K562 (cell line): ENCODE results near the gene CEP295NL. TPM values are rescaled to one million over a fixed set of nuclear protein-coding genes. Genes with fewer than 3 reads are reported as not detected.

Source experiments
- BHLHE40 ChIP-seq: IDR thresholded peaks from 2 replicates; pipeline ENCODE4 v1.6.1; 2011; ENCODE audit warnings: low read length, improper control_type of control experiment
- ELF1 ChIP-seq: fragments of 200-800 bp; sonication (Bioruptor generic); IDR thresholded peaks from 2 replicates; pipeline ENCODE4 v1.6.1; 2016; ENCODE audit warnings: missing genetic modification characterization, missing compliant biosample characterization
- GATAD2A ChIP-seq: fragments of 450-650 bp; IDR thresholded peaks from 2 replicates; pipeline ENCODE4 v1.6.1; 2017
- JUNB ChIP-seq: fragments of 450-650 bp; formaldehyde crosslinking; conservative IDR thresholded peaks from 2 replicates; pipeline ENCODE4 v1.4.0; 2020; ENCODE audit warnings: mild to moderate bottlenecking
- KLF6 ChIP-seq: fragments of 250-450 bp; sonication (Bioruptor Pico); IDR thresholded peaks from 2 replicates; pipeline ENCODE4 v1.4.0; 2020; ENCODE audit warnings: mild to moderate bottlenecking, moderate library complexity, borderline replicate concordance
- LARP7 ChIP-seq: fragments of 450-650 bp; IDR thresholded peaks from 2 replicates; pipeline ENCODE4 v1.6.1; 2016
- MED1 ChIP-seq: sonication (generic); formaldehyde crosslinking; IDR thresholded peaks from 2 replicates; pipeline ENCODE4 v1.8.1; 2023; ENCODE audit warnings: missing genetic modification reagents, borderline replicate concordance
- MXI1 ChIP-seq: IDR thresholded peaks from 2 replicates; pipeline ENCODE4 v1.6.1; 2011; ENCODE audit warnings: low read depth, mild to moderate bottlenecking, improper control_type of control experiment, low read length
- NR4A1 ChIP-seq, 2 experiments: fragments of 250-450 bp in 1 of 2; fragments of 450-650 bp in 1 of 2; sonication (Bioruptor Pico) in 1 of 2; IDR thresholded peaks; 2 replicates each; pipeline versions ENCODE4 v1.4.0 to v1.6.1; 2016 to 2020; ENCODE audit warnings: mild to moderate bottlenecking in 2 of 2, missing compliant biosample characterization in 1 of 2, missing genetic modification characterization in 1 of 2, moderate library complexity in 1 of 2
- PHB ChIP-seq: fragments of 250-450 bp; sonication (Bioruptor Pico); IDR thresholded peaks from 2 replicates; pipeline ENCODE4 v1.5.0; 2021
- POLR3A ChIP-seq: IDR thresholded peaks from 2 replicates; pipeline ENCODE4 v1.6.1; 2011; ENCODE audit warnings: borderline replicate concordance, mild to moderate bottlenecking, moderate library complexity; ENCODE audit not compliant: insufficient read length, insufficient read depth; ENCODE audit errors: extremely low read depth
- RBM17 ChIP-seq: fragments of 200-400 bp; formaldehyde crosslinking; IDR thresholded peaks from 2 replicates; pipeline ENCODE4 v1.6.1; 2017; ENCODE audit warnings: low read depth, mild to moderate bottlenecking, low read length, borderline replicate concordance
- SMAD1 ChIP-seq: fragments of 150-350 bp; IDR thresholded peaks from 2 replicates; pipeline ENCODE4 v1.6.1; 2014; ENCODE audit warnings: low read length, low read depth; ENCODE audit not compliant: partially characterized antibody
- SRSF1 ChIP-seq: fragments of 200-400 bp; formaldehyde crosslinking; IDR thresholded peaks from 2 replicates; pipeline ENCODE4 v1.6.1; 2017; ENCODE audit warnings: mild to moderate bottlenecking, low read depth, low read length, moderate library complexity
- SRSF7 ChIP-seq: fragments of 200-400 bp; formaldehyde crosslinking; optimal IDR thresholded peaks from 2 replicates; pipeline ENCODE3; 2017; ENCODE audit warnings: mild to moderate bottlenecking, low read depth, low read length
- ZNF133 ChIP-seq: fragments of 250-450 bp; sonication (Bioruptor Pico); IDR thresholded peaks from 2 replicates; pipeline ENCODE4 v1.4.0; 2020; ENCODE audit warnings: mild to moderate bottlenecking
- ZNF184 ChIP-seq: sonication (generic); formaldehyde crosslinking; IDR thresholded peaks from 2 replicates; pipeline ENCODE4 v1.5.0; 2020; ENCODE audit warnings: missing genetic modification reagents
- ZNF507 ChIP-seq: conservative IDR thresholded peaks from 2 replicates; pipeline ENCODE4 v1.6.1; 2017; ENCODE audit warnings: missing genetic modification characterization, missing compliant biosample characterization
- ZNF77 ChIP-seq: fragments of 250-450 bp; sonication (Bioruptor Pico); IDR thresholded peaks from 2 replicates; pipeline ENCODE4 v1.5.0; 2020
- ZNF780A ChIP-seq: fragments of 250-450 bp; sonication (Bioruptor Pico); IDR thresholded peaks from 2 replicates; pipeline ENCODE4 v1.5.0; 2021; ENCODE audit warnings: mild to moderate bottlenecking
- polyA plus RNA-seq, 8 experiments: library from polyadenylated mRNA; depleted of rRNA in 4 of 8; stranded (reverse) in 5 of 8; unstranded in 3 of 8; fragments of >200 nt; fragmentation: Nextera tagmentation in 2 of 8; fragmentation: Illumina TruSeq in 1 of 8; extraction: Ambion mirVana in 2 of 8; extraction: Trizol in 1 of 8; gene quantifications; 2 replicates each; pipeline versions ENCODE4 v1.2.1 to v1.2.3, GENCODE V29; 2011 to 2014; ENCODE audit warnings: inconsistent platforms in 1 of 8, missing spikeins in 1 of 8
- total RNA-seq, 7 experiments: library from RNA; depleted of rRNA in 6 of 7; stranded (reverse); fragments of >200 nt in 6 of 7; fragmentation: Illumina TruSeq in 2 of 7; extraction: Trizol in 2 of 7; gene quantifications; 2 replicates each; pipeline versions ENCODE4 v1.2.1 to v1.2.3, GENCODE V29; 2011 to 2021; ENCODE audit warnings: low replicate concordance in 1 of 7
- TF ChIP-seq, protein P1 (sequence below): fragments of 450-650 bp; IDR thresholded peaks from 2 replicates; pipeline ENCODE4 v1.6.1; 2016; ENCODE audit warnings: low read depth, mild to moderate bottlenecking, moderate library complexity
- TF ChIP-seq, protein P2 (sequence below): fragments of 250-450 bp; sonication (Bioruptor Pico); IDR thresholded peaks from 2 replicates; pipeline ENCODE4 v1.4.0; 2020
- TF ChIP-seq, protein P3 (sequence below), 2 experiments: fragments of 450-650 bp in 1 of 2; sonication (generic) in 1 of 2; formaldehyde crosslinking; conservative IDR thresholded peaks; 2 replicates each; pipeline versions ENCODE4 v1.4.0 to v1.8.1; 2020 to 2022; ENCODE audit warnings: mild to moderate bottlenecking in 1 of 2, missing genetic modification reagents in 1 of 2
- TF ChIP-seq, protein P4 (sequence below): fragments of 450-650 bp; IDR thresholded peaks from 2 replicates; pipeline ENCODE4 v1.6.1; 2018; ENCODE audit warnings: mild to moderate bottlenecking, low read depth; ENCODE audit not compliant: partially characterized antibody

Gene CEP295NL
- total and polyA plus RNA-seq, 9 of the 15 experiments (the other 6 are each of a cell fraction or from before 2014, with no cell fraction given): not detected

DNA sequence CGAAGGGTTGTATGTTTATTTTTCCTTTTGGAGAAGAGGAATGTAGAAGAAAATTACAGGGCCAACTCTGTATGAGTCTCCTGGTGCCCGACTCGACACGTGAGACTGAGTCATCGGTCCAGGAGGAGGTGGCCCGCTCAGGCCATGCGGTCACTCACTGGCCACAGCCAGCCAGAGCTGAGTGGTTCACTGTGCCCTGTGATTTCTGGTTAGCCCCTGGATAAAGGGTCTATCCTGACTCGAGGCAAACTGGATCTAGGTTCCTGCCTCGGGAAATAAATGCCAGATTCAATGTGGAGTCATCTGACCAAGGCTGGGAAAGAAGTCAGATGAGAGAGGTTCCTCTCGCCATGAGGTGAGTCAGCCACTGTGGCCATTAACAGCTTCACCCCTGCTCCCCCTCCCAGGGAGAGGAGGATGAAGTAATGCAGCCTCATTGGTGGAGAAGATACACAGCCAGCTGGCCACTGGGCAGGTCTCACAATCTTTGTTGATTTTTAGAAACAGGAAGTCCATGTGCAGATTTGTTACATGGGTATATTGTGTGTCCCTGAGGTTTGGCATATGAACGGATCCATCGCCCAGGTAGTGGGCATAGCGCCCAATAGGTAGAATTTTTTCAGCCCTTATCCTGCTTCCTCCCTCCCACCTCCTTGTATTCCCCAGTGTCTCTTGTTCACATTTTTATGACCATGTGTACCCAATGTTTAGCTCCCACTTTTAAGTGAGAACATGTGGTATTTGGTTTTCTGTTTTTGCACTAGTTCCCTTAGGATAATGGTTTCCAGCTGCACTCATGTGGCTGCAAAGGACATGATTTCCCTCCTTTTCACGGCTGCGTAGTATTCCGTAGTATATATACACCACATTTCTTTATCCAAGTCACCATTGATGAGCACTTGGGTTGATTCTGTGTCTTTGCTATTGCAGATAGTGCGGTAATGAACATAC is 40.7 kb downstream of the CEP295NL start (continued):
- TF ChIP-seq, protein P1, sequence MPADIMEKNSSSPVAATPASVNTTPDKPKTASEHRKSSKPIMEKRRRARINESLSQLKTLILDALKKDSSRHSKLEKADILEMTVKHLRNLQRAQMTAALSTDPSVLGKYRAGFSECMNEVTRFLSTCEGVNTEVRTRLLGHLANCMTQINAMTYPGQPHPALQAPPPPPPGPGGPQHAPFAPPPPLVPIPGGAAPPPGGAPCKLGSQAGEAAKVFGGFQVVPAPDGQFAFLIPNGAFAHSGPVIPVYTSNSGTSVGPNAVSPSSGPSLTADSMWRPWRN: 0 out of 2 replicates have a peak, but pooled peaks have one; percentile 13
- TF ChIP-seq ZNF184 (CRISPR knock-in tag): no peak
- TF ChIP-seq PHB (CRISPR knock-in tag): no peak
- TF ChIP-seq BHLHE40: peak; percentile 97
- no peak for TF ChIP-seq SRSF1
- TF ChIP-seq MED1 (CRISPR knock-in tag): no peak
- no peak for TF ChIP-seq ZNF133
- TF ChIP-seq, protein P2, sequence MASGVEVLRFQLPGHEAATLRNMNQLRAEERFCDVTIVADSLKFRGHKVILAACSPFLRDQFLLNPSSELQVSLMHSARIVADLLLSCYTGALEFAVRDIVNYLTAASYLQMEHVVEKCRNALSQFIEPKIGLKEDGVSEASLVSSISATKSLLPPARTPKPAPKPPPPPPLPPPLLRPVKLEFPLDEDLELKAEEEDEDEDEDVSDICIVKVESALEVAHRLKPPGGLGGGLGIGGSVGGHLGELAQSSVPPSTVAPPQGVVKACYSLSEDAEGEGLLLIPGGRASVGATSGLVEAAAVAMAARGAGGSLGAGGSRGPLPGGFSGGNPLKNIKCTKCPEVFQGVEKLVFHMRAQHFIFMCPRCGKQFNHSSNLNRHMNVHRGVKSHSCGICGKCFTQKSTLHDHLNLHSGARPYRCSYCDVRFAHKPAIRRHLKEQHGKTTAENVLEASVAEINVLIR (CRISPR knock-in tag): no peak
- peak; percentile 79 for TF ChIP-seq ELF1 (tag)
- TF ChIP-seq SMAD1: no peak
- TF ChIP-seq, protein P3, sequence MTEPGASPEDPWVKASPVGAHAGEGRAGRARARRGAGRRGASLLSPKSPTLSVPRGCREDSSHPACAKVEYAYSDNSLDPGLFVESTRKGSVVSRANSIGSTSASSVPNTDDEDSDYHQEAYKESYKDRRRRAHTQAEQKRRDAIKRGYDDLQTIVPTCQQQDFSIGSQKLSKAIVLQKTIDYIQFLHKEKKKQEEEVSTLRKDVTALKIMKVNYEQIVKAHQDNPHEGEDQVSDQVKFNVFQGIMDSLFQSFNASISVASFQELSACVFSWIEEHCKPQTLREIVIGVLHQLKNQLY (CRISPR knock-in tag; conservative IDR thresholded peaks at IDR 0.05): no peak
- TF ChIP-seq, protein P4, sequence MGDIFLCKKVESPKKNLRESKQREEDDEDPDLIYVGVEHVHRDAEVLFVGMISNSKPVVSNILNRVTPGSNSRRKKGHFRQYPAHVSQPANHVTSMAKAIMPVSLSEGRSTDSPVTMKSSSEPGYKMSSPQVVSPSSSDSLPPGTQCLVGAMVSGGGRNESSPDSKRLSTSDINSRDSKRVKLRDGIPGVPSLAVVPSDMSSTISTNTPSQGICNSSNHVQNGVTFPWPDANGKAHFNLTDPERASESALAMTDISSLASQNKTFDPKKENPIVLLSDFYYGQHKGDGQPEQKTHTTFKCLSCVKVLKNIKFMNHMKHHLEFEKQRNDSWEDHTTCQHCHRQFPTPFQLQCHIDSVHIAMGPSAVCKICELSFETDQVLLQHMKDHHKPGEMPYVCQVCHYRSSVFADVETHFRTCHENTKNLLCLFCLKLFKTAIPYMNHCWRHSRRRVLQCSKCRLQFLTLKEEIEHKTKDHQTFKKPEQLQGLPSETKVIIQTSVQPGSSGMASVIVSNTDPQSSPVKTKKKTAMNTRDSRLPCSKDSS: no peak
- TF ChIP-seq ZNF507: no peak
- no peak for TF ChIP-seq POLR3A
- 0 out of 2 replicates have a peak, but pooled peaks have one; percentile 33 for TF ChIP-seq KLF6 (CRISPR knock-in tag)
- no peak for TF ChIP-seq ZNF77 (CRISPR knock-in tag)
- TF ChIP-seq LARP7: no peak
- no peak for TF ChIP-seq SRSF7
- no peak for TF ChIP-seq MXI1
- peak; percentile 55 for TF ChIP-seq JUNB (CRISPR knock-in tag)
- no peak for TF ChIP-seq RBM17
- no peak for TF ChIP-seq ZNF780A
- TF ChIP-seq NR4A1 (CRISPR knock-in tag; IDR thresholded peaks at IDR 0.05): no peak
- TF ChIP-seq NR4A1 (tag; IDR thresholded peaks at IDR 0.05): peak; percentile 37; the same call in 1 of the 2 replicates
- TF ChIP-seq GATAD2A: no peak
